Uterus (tissue), 4 donors: ENCODE data around the gene AKAP17A. TPM values are rescaled to one million over a fixed set of nuclear protein-coding genes. Genes with fewer than 3 reads are reported as not detected.
"Not testable (repeated sequence)": the region's sequence is repeated elsewhere in the genome, so short reads cannot be mapped to it uniquely, and the experiment has no call there.

Experiments
- DNase-seq, 2 donors: peaks; one replicate each; pipeline ENCODE4 v3.0.0-alpha.2; 2019 to 2020
- H3K27ac ChIP-seq, 2 donors: fragments of 200-600 bp; sonication (generic); 1 replicate in 1 of 2; 2 replicates in 1 of 2; pipeline ENCODE4 v1.5.1; 2016 to 2018
- H3K27me3 ChIP-seq, 2 donors: fragments of 200-600 bp; sonication (generic); one replicate each; pipeline ENCODE4 v1.5.1; 2018 to 2019; ENCODE audit warnings: control low read depth in 1 of 2
- H3K36me3 ChIP-seq, 2 donors: fragments of 200-600 bp; sonication (generic); one replicate each; pipeline ENCODE4 v1.5.1; 2019; ENCODE audit warnings: control low read depth in 1 of 2
- H3K4me1 ChIP-seq, 2 donors: fragments of 200-600 bp; sonication (generic); one replicate each; pipeline ENCODE4 v1.5.1; 2018 to 2019; ENCODE audit warnings: control low read depth in 1 of 2
- H3K4me3 ChIP-seq, 2 donors: fragments of 200-600 bp; sonication (generic); 1 replicate in 1 of 2; 2 replicates in 1 of 2; pipeline ENCODE4 v1.5.1; 2018 to 2019; ENCODE audit warnings: mild to moderate bottlenecking in 1 of 2
- H3K9me3 ChIP-seq, 2 donors: fragments of 200-600 bp; sonication (generic); one replicate each; pipeline ENCODE4 v1.5.1; 2019; ENCODE audit warnings: control low read depth in 1 of 2
- CTCF ChIP-seq, 4 experiments: fragments of 200-600 bp in 2 of 4; fragments of 450-650 bp in 2 of 4; sonication (generic) in 2 of 4; IDR thresholded peaks; one replicate each; pipeline ENCODE4 v1.5.1; 2016 to 2019; ENCODE audit warnings: antibody characterized with exemption in 4 of 4, mild to moderate bottlenecking in 2 of 4, moderate library complexity in 1 of 4
- POLR2A ChIP-seq, 2 donors: fragments of 450-650 bp; IDR thresholded peaks; one replicate each; pipeline ENCODE4 v1.6.1; 2016; ENCODE audit warnings: antibody characterized with exemption in 2 of 2, mild to moderate bottlenecking in 1 of 2, moderate library complexity in 1 of 2
- intact Hi-C: fragments of 100-400 bp; cut with DNase I; formaldehyde crosslinking; loops from one replicate; pipeline ENCODE4 v1.15.1; 2023; ENCODE audit warnings: low total_unique reads
- total RNA-seq, 4 donors: library from RNA; depleted of rRNA in 3 of 4; stranded (reverse); fragments of >200 nt in 3 of 4; gene quantifications; one replicate each; pipeline versions ENCODE4 v1.1.0 to v1.2.4, GENCODE V29; 2014 to 2023
- donor health status: DM: yes; HTN: yes; CAD: no.

Gene AKAP17A
- total RNA-seq, 4 donors from 2014 or later, result 21.5 to 52.9 (median 29.6) TPM

GRCh38 chrX:1561164-1561563, 30.2 kb upstream of the AKAP17A start:
- H3K36me3 ChIP-seq, result no peaks in the 10 kb centered on the region
- no peaks in the 10 kb centered on the region for H3K27me3 ChIP-seq
- no peak for DNase-seq
- no peaks in the 10 kb centered on the region for H3K9me3 ChIP-seq
- TF ChIP-seq POLR2A (IDR thresholded peaks at IDR 0.05) (no peak), CTCF (IDR thresholded peaks at IDR 0.05) (no peak)
- intact Hi-C loops, result no loop called here
- H3K4me1 ChIP-seq, result no peaks in the 10 kb centered on the region
- H3K27ac ChIP-seq, result no peak overlapping the region
- no peak overlapping the region for H3K4me3 ChIP-seq

DNA sequence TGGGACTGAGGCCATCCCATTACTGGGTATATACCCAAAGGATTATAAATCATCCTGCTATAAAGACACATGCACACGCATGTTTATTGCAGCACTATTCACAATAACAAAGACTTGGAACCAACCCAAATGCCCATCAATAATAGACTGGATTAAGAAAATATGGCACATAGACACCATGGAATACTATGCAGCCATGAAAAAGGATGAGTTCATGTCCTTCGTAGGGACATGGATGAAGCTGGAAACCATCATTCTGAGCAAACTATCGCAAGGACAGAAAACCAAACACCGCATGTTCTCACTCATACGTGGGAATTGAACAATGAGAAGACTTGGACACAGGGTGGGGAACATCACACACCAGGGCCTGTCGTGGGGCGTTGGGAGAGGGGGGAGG, 27.3 kb upstream of the AKAP17A start:
- H3K27me3 ChIP-seq, intact Hi-C loops, H3K27ac ChIP-seq, H3K4me3 ChIP-seq, DNase-seq, H3K4me1 ChIP-seq, H3K36me3 ChIP-seq, H3K9me3 ChIP-seq: not testable (repeated sequence)

DNA sequence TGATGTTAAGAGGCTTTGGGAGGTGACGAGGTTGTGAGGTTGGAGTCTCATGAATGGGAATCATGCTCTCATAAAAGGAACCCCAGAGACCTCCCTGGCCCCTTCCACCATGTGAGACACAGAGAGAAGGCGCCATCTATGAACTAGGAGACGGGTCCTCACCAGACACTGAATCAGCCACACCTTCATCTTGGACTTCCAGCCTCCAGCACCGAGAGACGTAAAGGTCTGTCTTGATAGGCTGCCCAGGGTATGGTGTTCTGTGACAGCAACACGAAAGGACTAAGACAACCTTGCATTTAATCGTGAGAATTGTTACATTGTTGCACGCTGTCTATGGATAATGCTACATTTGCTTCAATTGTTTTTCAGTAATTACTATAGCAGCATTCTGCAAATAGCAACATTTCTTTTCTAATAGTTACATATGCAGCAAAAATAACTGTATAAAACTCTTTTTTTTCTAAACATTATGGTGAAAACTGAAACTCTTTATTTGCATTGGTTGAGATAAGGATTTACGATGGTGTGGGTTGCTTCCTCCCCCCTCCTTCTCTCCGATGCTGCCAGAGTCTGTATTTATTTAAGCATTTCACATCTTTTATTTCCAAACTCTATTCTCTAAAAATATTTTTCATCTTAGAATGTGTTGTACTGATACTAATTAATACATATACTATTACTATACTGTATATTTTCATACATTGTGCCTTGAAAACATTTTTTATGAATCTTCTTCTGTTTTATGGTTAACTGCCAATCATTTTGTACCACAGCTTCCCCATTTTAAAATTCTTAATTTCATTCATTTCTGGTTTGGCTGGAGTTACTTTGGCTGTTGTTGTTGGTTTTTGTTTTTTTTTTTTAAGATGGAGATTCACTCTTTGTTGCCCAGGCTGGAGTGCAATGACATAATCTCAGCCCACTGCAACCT, 26.4 kb upstream of the AKAP17A start:
- Histone ChIP-seq H3K4me3 (no peak overlapping the region), H3K9me3 (no peaks in the 10 kb centered on the region), H3K27ac (no peak overlapping the region), H3K4me1 (no peaks in the 10 kb centered on the region), H3K27me3 (no peaks in the 10 kb centered on the region), H3K36me3 (no peaks in the 10 kb centered on the region)
- intact Hi-C loops, result no loop called here
- no peak for TF ChIP-seq CTCF (IDR thresholded peaks at IDR 0.05)
- TF ChIP-seq POLR2A (IDR thresholded peaks at IDR 0.05), result no peak
- DNase-seq, result no peak

DNA sequence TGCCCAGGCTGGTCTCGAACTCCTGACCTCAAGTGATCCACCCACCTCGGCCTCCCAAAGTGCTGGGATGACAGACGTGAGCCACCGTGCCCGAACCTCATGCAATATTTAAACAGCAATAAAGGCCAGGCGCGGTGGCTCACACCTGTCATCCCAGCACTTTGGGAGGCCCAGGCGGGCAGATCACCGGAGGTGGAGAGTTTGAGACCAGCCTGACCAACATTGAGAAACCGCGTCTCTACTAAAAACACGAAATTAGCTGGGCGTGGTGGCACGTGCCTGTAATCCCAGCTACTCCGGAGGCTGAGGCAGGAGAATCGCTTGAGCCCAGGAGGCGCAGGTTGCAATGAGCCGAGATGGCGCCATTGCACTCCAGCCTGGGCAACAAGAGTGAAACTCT, 17.2 kb upstream of the AKAP17A start:
- H3K4me1 ChIP-seq, H3K9me3 ChIP-seq, intact Hi-C loops, DNase-seq, H3K36me3 ChIP-seq, H3K27me3 ChIP-seq, H3K4me3 ChIP-seq, H3K27ac ChIP-seq: not testable (repeated sequence)

GRCh38 chrX:1576201-1576992, 15.0 kb upstream of the AKAP17A start:
- Histone ChIP-seq H3K9me3 (no peaks in the 10 kb centered on the region), H3K4me3 (no peak overlapping the region), H3K36me3 (no peaks in the 10 kb centered on the region), H3K27ac (no peak overlapping the region), H3K4me1 (no peaks in the 10 kb centered on the region), H3K27me3 (no peaks in the 10 kb centered on the region)
- DNase-seq, result no peak
- TF ChIP-seq POLR2A (IDR thresholded peaks at IDR 0.05) (no peak), CTCF (IDR thresholded peaks at IDR 0.05) (no peak)
- intact Hi-C loops, result no loop called here

DNA sequence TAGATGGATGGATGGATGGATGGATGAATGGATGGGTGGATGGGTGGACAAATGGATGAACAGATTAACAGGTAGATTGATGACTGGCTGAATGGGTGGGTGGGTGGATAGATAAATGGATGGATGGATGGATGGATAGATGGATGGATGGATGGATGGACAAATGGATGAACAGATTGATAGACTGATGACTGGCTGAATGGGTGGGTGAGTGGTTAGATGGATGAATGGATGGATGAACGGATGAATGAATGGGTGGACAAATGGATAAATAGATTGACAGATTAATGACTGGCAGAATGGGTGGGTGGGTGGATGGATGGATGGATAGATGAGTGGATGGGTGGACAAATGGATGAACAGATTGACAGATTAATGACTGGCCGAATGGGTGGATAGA, 13.6 kb upstream of the AKAP17A start:
- H3K36me3 ChIP-seq, result no peaks in the 10 kb centered on the region
- no peaks in the 10 kb centered on the region for H3K4me1 ChIP-seq
- no peak overlapping the region for H3K27ac ChIP-seq
- intact Hi-C loops, result no loop called here
- TF ChIP-seq CTCF (IDR thresholded peaks at IDR 0.05), result no peak
- no peak for TF ChIP-seq POLR2A (IDR thresholded peaks at IDR 0.05)
- no peak overlapping the region for H3K4me3 ChIP-seq
- H3K27me3 ChIP-seq, result no peaks in the 10 kb centered on the region
- DNase-seq, result no peak
- H3K9me3 ChIP-seq, result no peaks in the 10 kb centered on the region
